Thyroid gland (tissue), 4 donors: Measurements from ENCODE around the gene SLC66A1.

Experiments used
- CTCF ChIP-seq, 6 experiments: fragments of 200-600 bp in 3 of 6; fragments of 450-650 bp in 3 of 6; sonication (generic) in 3 of 6; IDR thresholded peaks; one replicate each; pipeline ENCODE4 v1.5.1; 2016 to 2019; ENCODE audit warnings: antibody characterized with exemption in 6 of 6, mild to moderate bottlenecking in 2 of 6, inconsistent platforms in 1 of 6, moderate library complexity in 1 of 6
- POLR2A ChIP-seq, 2 donors: fragments of 450-650 bp; IDR thresholded peaks; one replicate each; pipeline ENCODE4 v1.6.1; 2017; ENCODE audit warnings: antibody characterized with exemption in 2 of 2, mild to moderate bottlenecking in 2 of 2, moderate library complexity in 1 of 2

GRCh38 chr1:19360432-19360831, 48.3 kb downstream of the SLC66A1 start:
- no peak for TF ChIP-seq CTCF (IDR thresholded peaks at IDR 0.05)
- no peak for TF ChIP-seq POLR2A (IDR thresholded peaks at IDR 0.05)
